H1 (cell line): ENCODE results near the gene ABCA13. TPM values are rescaled to one million over a fixed set of nuclear protein-coding genes. Genes with fewer than 3 reads are reported as not detected.

Source experiments
- FOSL1 ChIP-seq: IDR thresholded peaks from 2 replicates; pipeline ENCODE4 v1.6.1; 2011; ENCODE audit warnings: mild to moderate bottlenecking, low read depth, low read length, moderate library complexity; ENCODE audit not compliant: insufficient read depth
- SAP30 ChIP-seq: fragments of 300-600 bp; sonication (generic); IDR thresholded peaks from 2 replicates; pipeline ENCODE4 v1.7.1; 2012; ENCODE audit warnings: low read length, moderate library complexity, mild to moderate bottlenecking, inconsistent platforms; ENCODE audit not compliant: insufficient read depth, insufficient replicate concordance
- TBP ChIP-seq: IDR thresholded peaks from 2 replicates; pipeline ENCODE4 v1.6.1; 2011; ENCODE audit warnings: low read depth, low read length, improper control_type of control experiment
- polyA plus RNA-seq, 7 experiments: library from polyadenylated mRNA; depleted of rRNA in 3 of 7; stranded (reverse) in 5 of 7; unstranded in 2 of 7; fragments of >200 nt in 5 of 7; fragments of 200-250 nt in 2 of 7; gene quantifications; 1 replicate in 5 of 7; 2 replicates in 1 of 7; 4 replicates in 1 of 7; pipeline versions ENCODE4 v1.2.1 to v1.2.3, GENCODE V29; 2011 to 2013; ENCODE audit warnings: missing spikeins in 2 of 7, mixed read lengths in 2 of 7
- total RNA-seq: library from RNA; stranded (reverse); fragmentation: NEBNext Ultra II Directional; extraction: Animal tissue kit (Norgen Biotek cat#: 25700); gene quantifications from 2 replicates; pipeline ENCODE4 v1.2.1, GENCODE V29; 2021

Gene ABCA13
- total and polyA plus RNA-seq, 2 of the 8 experiments (the other 6 are each of a cell fraction or from before 2014, with no cell fraction given), result 0.07 to 0.09 TPM

DNA sequence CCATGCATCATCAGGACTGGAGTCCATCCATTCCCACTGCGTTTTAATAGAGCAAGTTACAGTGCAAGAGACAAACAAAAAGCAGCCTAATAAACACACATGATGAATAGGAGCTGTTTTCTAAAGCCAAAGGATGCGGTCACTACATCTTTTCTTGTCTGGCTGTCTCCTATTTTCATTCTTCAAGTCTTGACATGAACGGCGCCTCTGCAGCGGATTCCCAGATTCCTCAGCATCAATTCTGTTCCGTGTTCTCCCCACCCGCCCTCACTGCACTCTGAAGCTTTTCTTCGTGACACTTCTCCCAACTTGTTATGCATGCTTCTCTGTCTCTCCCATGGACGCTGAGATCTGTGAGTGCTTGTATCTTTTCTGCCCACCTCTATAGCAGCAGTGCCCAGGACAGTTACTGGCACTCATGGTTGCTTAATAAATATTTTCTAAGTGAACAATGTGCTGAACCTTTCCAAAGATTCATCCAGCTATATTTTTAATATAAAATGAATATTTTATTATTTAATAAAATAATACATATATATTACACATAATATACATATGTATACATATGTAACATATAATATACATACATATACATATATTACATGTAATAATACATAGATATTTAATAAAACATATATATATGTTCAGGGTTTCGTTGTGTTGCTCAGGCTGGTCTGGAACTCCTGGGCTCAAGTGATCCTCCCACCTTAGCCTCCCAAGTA, 242.9 kb downstream of the ABCA13 start (continued):
- TF ChIP-seq TBP (no peak), SAP30 (no peak), FOSL1 (no peak)
